GM19099 (cell line): ENCODE data around the gene OPN4.

ENCODE experiments used
- POLR2A ChIP-seq: IDR thresholded peaks from 3 replicates; pipeline ENCODE4 v1.6.1; 2011; ENCODE audit warnings: low read depth; ENCODE audit not compliant: insufficient read length; ENCODE audit errors: extremely low read depth

OPN4 gene

GRCh38 chr10:86654411-86655172, at the start of gene OPN4:
TSS of gene OPN4 (plus strand) at chr10:86654547. CDS start at chr10:86654784, 237 bp downstream.
- no peak for TF ChIP-seq POLR2A

- TF ChIP-seq POLR2A = no peak
Observed at GRCh38 chr10:86607674-86608073, 46.7 kb upstream of the OPN4 start.

- TF ChIP-seq POLR2A = no peak
Observed at GRCh38 chr10:86609920-86610319, 44.4 kb upstream of the OPN4 start.

- TF ChIP-seq POLR2A = no peak
Observed at GRCh38 chr10:86611386-86611785, 43.0 kb upstream of the OPN4 start.

- TF ChIP-seq POLR2A = no peak
Observed at GRCh38 chr10:86613096-86613495, 41.3 kb upstream of the OPN4 start.

GRCh38 chr10:86613905-86614304, 40.4 kb upstream of the OPN4 start:
- TF ChIP-seq POLR2A = no peak

- TF ChIP-seq POLR2A = no peak
Observed at GRCh38 chr10:86614853-86615252, 39.5 kb upstream of the OPN4 start.

GRCh38 chr10:86628311-86628710, 26.0 kb upstream of the OPN4 start:
- TF ChIP-seq POLR2A = no peak

- no peak for TF ChIP-seq POLR2A
Observed at GRCh38 chr10:86630079-86630478, 24.3 kb upstream of the OPN4 start.

- no peak for TF ChIP-seq POLR2A
Observed at GRCh38 chr10:86632009-86632800, 22.1 kb upstream of the OPN4 start.

- TF ChIP-seq POLR2A = no peak
Observed at GRCh38 chr10:86632951-86633350, 21.4 kb upstream of the OPN4 start.

- TF ChIP-seq POLR2A = no peak
Observed at GRCh38 chr10:86635402-86635801, 18.9 kb upstream of the OPN4 start.

GRCh38 chr10:86636311-86636710, 18.0 kb upstream of the OPN4 start:
- no peak for TF ChIP-seq POLR2A

- TF ChIP-seq POLR2A = no peak
Observed at GRCh38 chr10:86642021-86642420, 12.3 kb upstream of the OPN4 start.

- no peak for TF ChIP-seq POLR2A
Observed at GRCh38 chr10:86642499-86642898, 11.8 kb upstream of the OPN4 start.
